GM21576 (cell line): ENCODE results near the gene RNF149.
"Not testable (repeated sequence)": the region's sequence is repeated elsewhere in the genome, so short reads cannot be mapped to it uniquely, and the experiment has no call there.

Source experiments
- ATAC-seq: cut with Tn5 transposase; IDR thresholded peaks from one replicate; pipeline ENCODE4 v1.9.1; 2021; ENCODE audit warnings: mild to moderate bottlenecking, moderate library complexity; ENCODE audit not compliant: unreplicated experiment

Gene RNF149

GRCh38 chr2:101263377-101263800, 45.1 kb downstream of the RNF149 start:
- no peak for ATAC-seq

DNA sequence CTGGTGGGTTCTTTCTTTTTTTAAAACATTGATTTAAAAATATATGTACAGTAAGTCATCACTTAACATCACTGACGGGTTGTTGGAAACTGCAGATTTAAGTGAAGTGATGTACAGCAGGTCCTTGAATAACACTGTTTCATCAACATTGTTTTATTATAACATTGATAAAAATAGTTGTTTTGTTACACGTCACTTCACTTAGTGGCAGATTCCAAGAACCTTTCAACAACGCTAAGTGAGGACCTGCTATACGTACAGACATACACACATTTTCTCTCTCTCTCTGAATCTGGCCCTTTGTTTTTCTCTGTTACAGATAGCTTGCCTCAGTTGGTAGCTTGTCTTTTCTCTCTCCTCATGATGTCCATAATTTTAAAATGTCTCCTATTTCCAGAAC, 46.4 kb downstream of the RNF149 start:
- ATAC-seq, result no peak

DNA sequence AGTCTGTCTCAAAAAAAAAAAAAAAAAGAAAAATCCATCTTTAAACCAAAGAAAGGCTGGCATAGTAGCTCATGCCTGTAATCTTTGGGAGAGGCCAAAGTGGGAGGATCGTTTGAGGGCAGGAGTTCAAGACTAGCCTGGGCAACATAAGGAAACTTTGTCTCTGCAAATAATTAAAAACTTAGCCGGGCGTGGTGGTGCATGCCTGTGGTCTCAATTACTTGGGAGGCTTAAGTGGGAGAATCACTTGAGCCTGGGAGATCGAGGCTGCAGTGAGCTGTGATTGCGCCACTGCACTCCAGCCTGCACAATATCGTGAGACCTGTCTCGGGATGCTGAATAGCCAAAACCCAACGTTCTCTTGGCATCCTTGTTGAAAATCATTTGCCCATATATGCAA, 49.7 kb downstream of the RNF149 start:
- no peak for ATAC-seq

DNA sequence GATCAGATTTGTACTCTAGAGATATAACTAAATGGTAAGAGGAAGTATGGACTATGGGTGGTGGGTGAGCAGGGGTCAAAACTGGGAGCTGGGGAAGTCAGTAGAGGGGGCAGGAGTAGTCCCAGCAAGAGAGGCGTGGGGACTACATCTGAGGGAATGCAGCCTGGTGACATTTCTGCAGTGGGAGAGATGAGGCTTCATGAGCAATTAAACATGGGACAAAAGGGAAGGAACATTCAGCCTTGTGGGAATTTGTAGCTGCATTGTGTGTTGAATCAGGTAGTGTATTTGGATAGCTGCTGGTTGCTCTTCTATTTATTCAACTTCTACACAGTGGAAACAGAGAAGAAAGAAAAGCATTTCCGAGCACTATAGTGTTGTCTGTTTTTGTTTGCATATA, 52.2 kb downstream of the RNF149 start:
- no peak for ATAC-seq

DNA sequence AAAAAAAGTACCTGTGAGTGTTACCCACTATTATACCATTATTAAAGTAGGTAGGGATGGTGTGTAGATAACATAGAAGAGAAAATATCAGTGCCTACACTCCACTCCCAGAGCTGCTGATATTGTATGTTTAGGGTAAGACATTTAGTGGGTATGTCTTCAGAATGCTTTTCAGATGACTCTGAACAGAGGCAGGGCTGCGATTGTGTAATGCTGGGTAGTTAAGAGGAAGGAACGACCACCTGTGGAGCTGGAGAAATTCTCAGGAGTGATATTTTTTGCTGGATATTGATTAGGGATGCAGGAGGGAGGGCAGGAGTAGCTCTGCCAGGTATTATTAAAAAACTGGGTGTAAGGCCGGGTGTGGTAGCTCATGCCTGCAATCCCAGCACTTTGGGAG, 53.0 kb downstream of the RNF149 start:
- no peak for ATAC-seq

GRCh38 chr2:101253703-101254450, 54.6 kb downstream of the RNF149 start:
- no peak for ATAC-seq

- ATAC-seq, result peak; percentile 53
Observed at GRCh38 chr2:101253013-101253702, 55.3 kb downstream of the RNF149 start.

- peak; percentile 86 for ATAC-seq
Observed at GRCh38 chr2:101252408-101253012, 56.0 kb downstream of the RNF149 start, which contains the start of gene CNOT11. CNOT11 (plus strand) TSS chr2:101252886; CDS start chr2:101252965, 79 bp downstream.

- peak; percentile 35 for ATAC-seq
Observed at GRCh38 chr2:101251844-101252407, 56.6 kb downstream of the RNF149 start.

GRCh38 chr2:101251246-101251781, 57.2 kb downstream of the RNF149 start:
- ATAC-seq, result not testable (repeated sequence)

DNA sequence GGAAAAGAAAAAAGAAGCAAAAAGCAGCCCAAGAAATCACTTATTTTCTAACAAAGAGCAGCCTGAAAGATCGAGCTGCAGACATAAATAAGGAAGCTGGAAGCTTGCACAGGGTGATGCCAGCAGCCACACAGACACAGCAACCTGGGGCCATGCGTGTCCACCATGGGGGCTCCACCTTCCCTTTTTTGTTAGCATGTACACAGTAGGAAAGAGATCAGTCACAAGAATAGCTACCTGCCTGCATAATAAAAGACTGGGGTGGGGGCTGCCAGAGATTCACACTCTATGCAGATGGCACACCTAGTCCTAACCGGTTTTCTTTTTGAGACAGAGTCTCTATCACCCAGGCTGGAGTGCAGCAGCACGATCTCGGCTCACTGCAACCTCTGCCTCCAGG, 58.7 kb downstream of the RNF149 start:
- ATAC-seq, result no peak

- ATAC-seq, result not testable (repeated sequence)
Observed at GRCh38 chr2:101248756-101249155, 59.7 kb downstream of the RNF149 start.

DNA sequence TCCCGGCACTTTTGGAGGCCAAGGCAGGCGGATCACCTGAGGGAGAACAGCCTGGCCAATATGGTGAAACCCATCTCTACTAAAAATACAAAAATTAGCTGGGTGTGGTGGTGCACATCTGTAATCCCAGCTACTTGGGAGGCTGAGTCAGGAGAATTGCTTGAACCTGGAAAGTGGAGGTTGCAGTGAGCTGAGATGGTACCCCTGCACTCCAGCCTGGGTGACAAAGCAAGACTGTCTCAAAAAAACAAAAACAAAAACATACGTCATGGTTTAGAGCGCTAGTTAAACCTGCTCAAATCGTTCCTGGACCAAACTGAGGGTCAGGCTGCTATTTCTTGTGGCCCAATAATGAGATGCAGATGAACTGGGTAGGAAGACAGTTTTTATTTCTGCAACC, 63.0 kb downstream of the RNF149 start:
- not testable (repeated sequence) for ATAC-seq

GRCh38 chr2:101244899-101245298, 63.6 kb downstream of the RNF149 start:
- not testable (repeated sequence) for ATAC-seq

DNA sequence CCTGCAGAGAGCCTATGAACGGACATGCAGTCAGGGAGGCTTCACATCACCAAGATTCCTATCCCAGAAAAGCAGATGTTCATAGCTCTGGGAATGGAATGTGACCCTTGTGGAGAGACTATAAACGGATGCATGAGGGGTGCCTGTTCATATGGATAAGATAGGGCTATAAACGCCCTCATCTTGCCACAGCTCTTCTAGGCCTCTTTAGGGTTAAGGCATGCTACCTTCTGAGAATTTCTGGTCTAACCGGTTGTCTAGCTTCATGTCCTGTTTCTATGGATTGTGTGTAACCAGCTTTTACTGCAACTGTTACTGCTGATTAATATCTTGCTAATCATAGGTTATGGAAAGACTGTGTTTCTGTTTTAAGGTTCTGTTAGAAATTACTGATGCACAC, 64.1 kb downstream of the RNF149 start:
- ATAC-seq, result not testable (repeated sequence)

DNA sequence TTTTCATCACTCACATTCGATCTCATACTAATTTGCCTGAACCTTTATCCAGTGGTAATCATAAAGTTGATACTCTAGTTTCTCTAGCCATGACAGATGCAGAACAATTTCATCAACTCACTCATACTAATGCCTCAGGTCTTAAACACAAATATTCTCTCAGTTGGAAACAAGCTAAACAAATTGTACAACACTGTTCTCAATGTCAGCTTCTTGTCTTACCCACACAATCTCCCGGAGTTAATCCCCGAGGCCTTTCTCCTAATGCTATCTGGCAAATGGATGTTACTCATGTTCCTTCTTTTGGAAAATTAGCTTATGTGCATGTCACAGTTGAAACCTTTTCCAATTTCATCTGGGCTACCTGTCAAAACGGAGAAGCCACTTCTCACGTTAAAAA, 67.3 kb downstream of the RNF149 start:
- no peak for ATAC-seq

GRCh38 chr2:101240694-101241093, 67.8 kb downstream of the RNF149 start:
- not testable (repeated sequence) for ATAC-seq

DNA sequence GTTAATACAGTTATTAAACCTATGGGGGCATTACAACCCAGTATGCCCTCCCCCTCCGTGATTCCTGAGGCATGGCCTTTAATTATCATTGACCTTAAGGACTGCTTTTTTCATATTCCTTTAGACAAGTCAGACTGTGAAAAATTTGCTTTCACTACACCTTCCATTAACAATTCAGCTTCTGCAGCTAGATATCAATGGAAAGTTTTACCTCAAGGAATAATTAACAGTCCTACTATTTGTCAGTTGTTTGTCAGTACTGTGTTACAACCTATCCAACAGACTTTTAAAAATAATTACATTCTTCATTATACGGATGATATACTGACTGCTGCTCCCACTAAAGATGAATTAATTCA, 68.8 kb downstream of the RNF149 start:
- ATAC-seq, result not testable (repeated sequence)

DNA sequence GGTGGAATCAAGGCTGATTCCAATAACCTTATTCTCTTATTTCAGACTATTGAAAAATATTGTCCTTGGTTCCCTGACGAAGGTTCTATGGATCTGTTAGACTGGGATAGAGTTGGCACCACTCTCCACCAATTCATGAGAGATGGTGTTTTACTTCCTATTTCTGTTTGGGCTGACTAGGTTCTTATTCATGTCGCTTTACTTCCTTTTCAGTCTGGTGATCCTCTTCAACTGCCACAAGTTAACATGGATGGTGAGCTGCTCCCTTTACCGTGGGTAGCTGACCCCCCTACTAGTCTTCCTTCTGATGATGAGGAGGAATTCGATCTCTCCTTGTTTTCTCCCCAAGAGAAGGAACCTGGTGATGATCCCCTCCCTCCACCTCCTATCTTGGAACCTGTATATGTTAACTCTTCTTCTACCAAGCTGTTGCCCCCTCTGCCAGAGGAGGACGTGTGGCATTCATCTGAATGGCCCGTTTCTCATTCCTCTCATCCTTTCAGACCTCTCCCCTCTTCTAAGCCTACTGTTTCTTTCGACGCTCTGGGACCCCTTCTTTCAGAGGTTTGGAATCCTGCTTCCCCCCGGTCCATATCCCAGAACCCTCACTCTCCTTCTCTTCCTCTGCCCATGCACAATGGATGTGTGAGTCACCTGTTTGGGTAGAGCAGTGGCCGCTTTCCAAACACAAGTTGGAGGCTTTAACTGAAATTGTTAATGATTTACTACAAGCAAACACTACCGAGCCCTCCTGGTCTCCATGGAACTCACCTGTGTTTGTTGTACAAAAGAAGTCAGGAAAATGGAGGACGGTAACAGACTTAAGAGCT, 69.4 kb downstream of the RNF149 start:
- no peak for ATAC-seq

DNA sequence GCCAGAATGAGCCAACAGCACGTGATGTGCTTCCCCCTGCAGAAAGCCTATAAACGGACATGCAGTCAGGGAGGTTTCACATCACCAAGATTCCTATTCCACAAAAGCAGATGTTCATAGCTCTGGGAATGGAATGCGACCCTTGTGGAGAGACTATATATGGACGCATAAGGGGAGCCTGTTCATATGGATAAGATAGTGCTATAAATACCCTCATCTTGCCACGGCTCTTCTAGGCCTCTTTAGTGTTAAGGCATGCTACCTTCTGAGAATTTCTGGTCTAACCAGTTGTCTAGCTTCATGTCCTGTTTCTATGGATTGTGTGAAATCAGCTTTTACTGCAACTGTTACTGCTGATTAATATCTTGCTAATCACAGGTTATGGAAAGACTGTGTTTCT, 70.6 kb downstream of the RNF149 start:
- not testable (repeated sequence) for ATAC-seq
